Mucosa of stomach (tissue), 1 donor: ENCODE results near the gene OSBP2.

ENCODE experiments used
- H3K27me3 ChIP-seq: one replicate; pipeline ENCODE4 v1.7.0; 2013; ENCODE audit warnings: mild to moderate bottlenecking, low read length; ENCODE audit not compliant: control insufficient read depth, insufficient read depth
- H3K36me3 ChIP-seq: one replicate; pipeline ENCODE4 v1.7.0; 2013; ENCODE audit warnings: low read length; ENCODE audit not compliant: control insufficient read depth, insufficient read depth
- H3K4me1 ChIP-seq: one replicate; pipeline ENCODE4 v1.7.0; 2013; ENCODE audit warnings: mild to moderate bottlenecking, low read length; ENCODE audit not compliant: control insufficient read depth, insufficient read depth
- H3K4me3 ChIP-seq: one replicate; pipeline ENCODE4 v1.7.0; 2013; ENCODE audit warnings: low read length
- H3K9ac ChIP-seq: one replicate; pipeline ENCODE4 v1.7.0; 2013; ENCODE audit warnings: mild to moderate bottlenecking, low read length, moderate library complexity
- H3K9me3 ChIP-seq: one replicate; pipeline ENCODE4 v1.7.0; 2013; ENCODE audit warnings: mild to moderate bottlenecking, low read length, moderate library complexity; ENCODE audit not compliant: control insufficient read depth
- donor health status: Pancreatic carcinoma.

OSBP2 gene

GRCh38 chr22:30944986-30945385 is 250.3 kb downstream of the OSBP2 start:
- no peak overlapping the region for H3K4me3 ChIP-seq
- no peaks in the 10 kb centered on the region for H3K4me1 ChIP-seq
- no peaks in the 10 kb centered on the region for H3K27me3 ChIP-seq
- H3K9ac ChIP-seq, result no peak overlapping the region
- peaks cover 24% of the 10 kb centered on the region for H3K36me3 ChIP-seq
- H3K9me3 ChIP-seq, result no peaks in the 10 kb centered on the region

GRCh38 chr22:30945653-30946052 is 251.0 kb downstream of the OSBP2 start:
- Histone ChIP-seq H3K9ac (no peak overlapping the region), H3K9me3 (no peaks in the 10 kb centered on the region), H3K4me3 (no peak overlapping the region), H3K27me3 (no peaks in the 10 kb centered on the region), H3K36me3 (peaks cover 24% of the 10 kb centered on the region), H3K4me1 (no peaks in the 10 kb centered on the region)

GRCh38 chr22:30946354-30946753 is 251.7 kb downstream of the OSBP2 start:
- Histone ChIP-seq H3K9ac (no peak overlapping the region), H3K4me1 (no peaks in the 10 kb centered on the region), H3K36me3 (peaks cover 24% of the 10 kb centered on the region)

GRCh38 chr22:30947173-30947815 is 252.6 kb downstream of the OSBP2 start:
- Histone ChIP-seq H3K9me3 (no peaks in the 10 kb centered on the region), H3K9ac (no peak overlapping the region), H3K4me3 (no peak overlapping the region), H3K36me3 (peaks cover 16% of the 10 kb centered on the region), H3K4me1 (no peaks in the 10 kb centered on the region), H3K27me3 (no peaks in the 10 kb centered on the region)

More at GRCh38 chr22:30946354-30946753, 251.7 kb downstream of the OSBP2 start:
- H3K27me3 ChIP-seq, result no peaks in the 10 kb centered on the region
- H3K4me3 ChIP-seq, result no peak overlapping the region
- no peaks in the 10 kb centered on the region for H3K9me3 ChIP-seq

GRCh38 chr22:30947816-30948454 is 253.3 kb downstream of the OSBP2 start:
- no peaks in the 10 kb centered on the region for H3K9me3 ChIP-seq
- H3K9ac ChIP-seq, result no peak overlapping the region
- H3K4me1 ChIP-seq, result no peaks in the 10 kb centered on the region
- no peak overlapping the region for H3K4me3 ChIP-seq
- peaks cover 15% of the 10 kb centered on the region for H3K36me3 ChIP-seq
- no peaks in the 10 kb centered on the region for H3K27me3 ChIP-seq

- H3K4me3 ChIP-seq, result no peak overlapping the region
- H3K9ac ChIP-seq, result no peak overlapping the region
- H3K27me3 ChIP-seq, result no peaks in the 10 kb centered on the region
- H3K36me3 ChIP-seq, result peaks cover 15% of the 10 kb centered on the region
- no peaks in the 10 kb centered on the region for H3K9me3 ChIP-seq
- H3K4me1 ChIP-seq, result no peaks in the 10 kb centered on the region
Measured at GRCh38 chr22:30948930-30949342, 254.3 kb downstream of the OSBP2 start.

- no peaks in the 10 kb centered on the region for H3K4me1 ChIP-seq
- no peak overlapping the region for H3K4me3 ChIP-seq
- no peaks in the 10 kb centered on the region for H3K9me3 ChIP-seq
- no peaks in the 10 kb centered on the region for H3K27me3 ChIP-seq
- peaks cover 14% of the 10 kb centered on the region for H3K36me3 ChIP-seq
- no peak overlapping the region for H3K9ac ChIP-seq
Measured at GRCh38 chr22:30949934-30950660, 255.4 kb downstream of the OSBP2 start.

GRCh38 chr22:30953206-30953605 is 258.5 kb downstream of the OSBP2 start:
- Histone ChIP-seq H3K4me3 (no peak overlapping the region), H3K27me3 (no peaks in the 10 kb centered on the region), H3K36me3 (peaks cover 7% of the 10 kb centered on the region), H3K4me1 (no peaks in the 10 kb centered on the region), H3K9ac (no peak overlapping the region), H3K9me3 (no peaks in the 10 kb centered on the region)

- no peaks in the 10 kb centered on the region for H3K4me1 ChIP-seq
- no peak overlapping the region for H3K4me3 ChIP-seq
- no peaks in the 10 kb centered on the region for H3K36me3 ChIP-seq
- no peaks in the 10 kb centered on the region for H3K9me3 ChIP-seq
- no peak overlapping the region for H3K9ac ChIP-seq
- H3K27me3 ChIP-seq, result no peaks in the 10 kb centered on the region
Measured at GRCh38 chr22:30955153-30955552, 260.5 kb downstream of the OSBP2 start.
